Measurements from ENCODE around the gene ARRB1. TPM values are rescaled to one million over a fixed set of nuclear protein-coding genes. Genes with fewer than 3 reads are reported as not detected.

The ARRB1 gene
- total and polyA plus RNA-seq, 10 of the 15 experiments (the other 5 are each of a cell fraction or from before 2014, with no cell fraction given), result 0.39 to 12.9 (median 1.7) TPM

GRCh38 chr11:75264971-75265370 lies 86.5 kb downstream of the ARRB1 start:
- in situ Hi-C loops (cut with MboI), result no loop called here

More at GRCh38 chr11:75264971-75265370, 86.5 kb downstream of the ARRB1 start:
- intact Hi-C loops (cut with micrococcal nuclease; ENCODE audit: unreplicated experiment), result no loop called here
- BruUV-seq (replicated peaks), result no TSS peak
- no peak for ATAC-seq
- TF ChIP-seq CREB1 (IDR thresholded peaks at IDR 0.05; ENCODE audit: low read depth) (no peak), STAT1 (conservative IDR thresholded peaks at IDR 0.05) (no peak), ZNF592 (IDR thresholded peaks at IDR 0.05) (no peak), ZNF687 (IDR thresholded peaks at IDR 0.05) (no peak), SIN3A (IDR thresholded peaks at IDR 0.05; ENCODE audit: low read depth, low read length) (no peak), CTCF (IDR thresholded peaks at IDR 0.05 in 2 of 3, conservative IDR thresholded peaks at IDR 0.05 in 1 of 3; ENCODE audit: control insufficient read depth in 2 of 3, extremely low read depth in 1 of 3, insufficient read depth in 1 of 3, low read depth in 3 of 3, low read length in 3 of 3) (no peak), EED (IDR thresholded peaks at IDR 0.05; ENCODE audit: low read depth) (no peak), PAX8 (IDR thresholded peaks at IDR 0.05) (no peak), SREBF1 (IDR thresholded peaks at IDR 0.05; ENCODE audit: low read length) (no peak), MYB (IDR thresholded peaks at IDR 0.05; ENCODE audit: borderline replicate concordance, low read depth, low read length) (no peak), FOS (IDR thresholded peaks at IDR 0.05; ENCODE audit: borderline replicate concordance, extremely low read depth, insufficient read length) (no peak), JUND (IDR thresholded peaks at IDR 0.05; ENCODE audit: low read depth, low read length) (no peak), NBN (IDR thresholded peaks at IDR 0.05) (no peak), RFX5 (IDR thresholded peaks at IDR 0.05; ENCODE audit: low read depth, low read length) (no peak), SUZ12 (IDR thresholded peaks at IDR 0.05; ENCODE audit: unreplicated experiment) (no peak)
- ChIA-PET SMC1A (ENCODE audit: uncharacterized antibody, unreplicated experiment) (no interaction called here), POLR2A (no interaction called here), CTCF (interaction anchor here (0.9 to 1.4 kb wide), 5 partner anchors 16 to 123 kb away, joined by 3 to 6 read pairs (median 3); no protein-coding TSS in a partner anchor), RAD21 (ENCODE audit: unreplicated experiment) (no interaction called here)
- Histone ChIP-seq H3K4me1 (ENCODE audit: control insufficient read depth, insufficient read depth, low read length) (no peaks in the 10 kb centered on the region), H3K4me3 (no peak overlapping the region), H3K9me3 (replicated peaks; ENCODE audit: control insufficient read depth, insufficient read depth, low read length) (no peaks in the 10 kb centered on the region), H3K79me2 (ENCODE audit: control insufficient read depth, insufficient read depth, low read length) (no peaks in the 10 kb centered on the region), H2AFZ (ENCODE audit: control insufficient read depth, low read depth, low read length) (no peak overlapping the region), H3K9ac (ENCODE audit: control insufficient read depth, insufficient read depth, low read length) (no peak overlapping the region), H3K36me3 (ENCODE audit: control insufficient read depth in 2 of 2, insufficient read depth in 2 of 2, low read length in 1 of 2) (no peaks in the 10 kb centered on the region), H3K27me3 (replicated peaks in 1 of 2; ENCODE audit: control insufficient read depth in 2 of 2, insufficient read depth in 2 of 2, low read length in 1 of 2) (no peaks in the 10 kb centered on the region), H4K20me1 (ENCODE audit: control insufficient read depth, insufficient read depth) (0 out of 2 replicates have a peak, but pooled peaks cover 2% of the 10 kb centered on the region), H3K27ac (ENCODE audit: control insufficient read depth, insufficient read depth) (no peak overlapping the region), H3K4me2 (ENCODE audit: control insufficient read depth, insufficient read depth) (no peak overlapping the region)
- FAIRE-seq, result no peak
- 39% methylated on average over 6 of the region's 6 CpGs for WGBS (ENCODE audit: insufficient coverage, insufficient replicate concordance, low lambda C conversion rate, missing lambda C conversion rate)
- DNase-seq (ENCODE audit: low read depth, low spot score), result no peak

All from GM12878 (cell line).